GM18505 (cell line): ENCODE data around the gene CALCB.

Experiments used
- ATAC-seq: cut with Tn5 transposase; IDR thresholded peaks from one replicate; pipeline ENCODE4 v1.9.1; 2021; ENCODE audit not compliant: unreplicated experiment
- POLR2A ChIP-seq: IDR thresholded peaks from 4 replicates; pipeline ENCODE4 v1.6.1; 2011; ENCODE audit warnings: borderline replicate concordance; ENCODE audit not compliant: insufficient read depth, insufficient read length; ENCODE audit errors: extremely low read depth

The CALCB gene

GRCh38 chr11:15099267-15099666 is 25.9 kb downstream of the CALCB start:
- TF ChIP-seq POLR2A, result no peak
- ATAC-seq, result no peak

- peak; percentile 78 for ATAC-seq
- TF ChIP-seq POLR2A, result no peak
These were observed 27.8 kb downstream of the CALCB start for GRCh38 chr11:15101072-15101709.

- no peak for ATAC-seq
- no peak for TF ChIP-seq POLR2A
These were observed 30.8 kb downstream of the CALCB start for GRCh38 chr11:15104166-15104565.

GRCh38 chr11:15106201-15106965 is 33.0 kb downstream of the CALCB start:
- ATAC-seq, result no peak
- no peak for TF ChIP-seq POLR2A

- TF ChIP-seq POLR2A, result no peak
These were observed 34.5 kb downstream of the CALCB start for GRCh38 chr11:15107730-15108515.

GRCh38 chr11:15108592-15109130 is 35.3 kb downstream of the CALCB start:
- TF ChIP-seq POLR2A, result no peak
- ATAC-seq, result no peak

More at GRCh38 chr11:15107730-15108515, 34.5 kb downstream of the CALCB start:
- ATAC-seq, result peak; percentile 59

GRCh38 chr11:15109602-15110001 is 36.2 kb downstream of the CALCB start:
- no peak for ATAC-seq
- TF ChIP-seq POLR2A, result no peak

- ATAC-seq, result no peak
These were observed 37.8 kb downstream of the CALCB start for GRCh38 chr11:15111215-15111614.

GRCh38 chr11:15112131-15112541 is 38.7 kb downstream of the CALCB start:
- no peak for TF ChIP-seq POLR2A
- ATAC-seq, result no peak

More at GRCh38 chr11:15111215-15111614, 37.8 kb downstream of the CALCB start:
- TF ChIP-seq POLR2A, result no peak

- no peak for TF ChIP-seq POLR2A
- ATAC-seq, result peak; percentile 97
These were observed 40.0 kb downstream of the CALCB start for GRCh38 chr11:15113381-15113780.

- TF ChIP-seq POLR2A, result no peak
- no peak for ATAC-seq
These were observed 41.4 kb downstream of the CALCB start, which contains the start of gene INSC for GRCh38 chr11:15114501-15115475. Gene INSC, plus strand, starts transcription at chr11:15114923. Its CDS starts 34,252 bp downstream, at chr11:15149175.

GRCh38 chr11:15115686-15116085 is 42.3 kb downstream of the CALCB start:
- no peak for ATAC-seq
- TF ChIP-seq POLR2A, result no peak
